ENCODE results near the gene GRB10.

- no peak for TF ChIP-seq FOXM1 (IDR thresholded peaks at IDR 0.05; ENCODE audit: borderline replicate concordance)
- no peak for TF ChIP-seq BHLHE40 (IDR thresholded peaks at IDR 0.05; ENCODE audit: borderline replicate concordance)
- no peak for TF ChIP-seq HDGF (IDR thresholded peaks at IDR 0.05; ENCODE audit: borderline replicate concordance)
- no peak for TF ChIP-seq ARNT (IDR thresholded peaks at IDR 0.05)
- no peak for TF ChIP-seq SP1 (IDR thresholded peaks at IDR 0.05)
- no peak for TF ChIP-seq FOXK2 (IDR thresholded peaks at IDR 0.05)
Observed at GRCh38 chr7:50743893-50744292, 38.8 kb downstream of the GRB10 start.
